GM12878 (cell line): Measurements from ENCODE around the gene RHPN2.

Experiments used
- EP300 ChIP-seq, 2 experiments: fragments of 150-350 bp in 1 of 2; IDR thresholded peaks; 2 replicates each; pipeline ENCODE4 v1.6.1; 2011 to 2012; ENCODE audit warnings: low read depth in 2 of 2, low read length in 2 of 2, borderline replicate concordance in 1 of 2, improper control_type of control experiment in 1 of 2, inconsistent platforms in 1 of 2; ENCODE audit not compliant: control insufficient read depth in 1 of 2
- SP1 ChIP-seq: IDR thresholded peaks from one replicate; pipeline ENCODE4 v1.6.1; 2011; ENCODE audit warnings: low read depth, low read length
- TAF1 ChIP-seq: IDR thresholded peaks from 2 replicates; pipeline ENCODE4 v1.6.1; 2011; ENCODE audit warnings: mild to moderate bottlenecking, low read depth, low read length, borderline replicate concordance

DNA sequence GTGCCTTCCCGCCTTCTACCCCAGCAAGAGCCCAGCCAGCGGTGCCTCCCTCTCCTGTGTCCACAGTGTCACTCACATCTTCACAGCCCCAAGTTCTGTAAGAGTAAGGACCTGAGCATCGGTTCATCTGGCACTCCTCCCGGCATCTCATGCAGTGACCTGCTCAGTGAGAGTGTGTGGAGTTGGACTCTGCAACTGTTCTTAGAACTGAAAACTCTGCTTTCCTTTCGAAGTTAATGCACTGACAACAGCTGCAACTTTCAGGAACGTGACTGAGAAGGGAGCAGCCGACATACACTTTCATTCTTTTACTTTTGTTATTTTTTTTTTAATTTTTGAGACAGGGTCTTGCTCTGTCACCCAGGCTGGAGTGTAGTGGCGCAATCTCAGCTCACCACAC, 134.1 kb downstream of the RHPN2 start:
- TF ChIP-seq TAF1 (no peak), EP300 (IDR thresholded peaks at IDR 0.05; ENCODE audit: borderline replicate concordance in 1 of 2, control insufficient read depth in 1 of 2, low read depth in 2 of 2, low read length in 2 of 2) (no peak), SP1 (no peak)
